ENCODE measurements around the gene HS6ST1. TPM values are rescaled to one million over a fixed set of nuclear protein-coding genes. Genes with fewer than 3 reads are reported as not detected.

Gene HS6ST1
- polyA plus RNA-seq, 10 donors, result 18.7 to 49.2 (median 25.1) TPM

- no peak for DNase-seq
These were observed 16.5 kb downstream of the HS6ST1 start for GRCh38 chr2:128302011-128302743.

- peak in 2 of 3 donors; percentile 44 to 88 for DNase-seq
These were observed 17.1 kb downstream of the HS6ST1 start for GRCh38 chr2:128301501-128301966.

GRCh38 chr2:128301021-128301420, 17.6 kb downstream of the HS6ST1 start:
- DNase-seq, result no peak

- DNase-seq, result no peak
These were observed 18.3 kb downstream of the HS6ST1 start for GRCh38 chr2:128300151-128301020.

GRCh38 chr2:128299628-128300027, 19.0 kb downstream of the HS6ST1 start:
- DNase-seq, result no peak

GRCh38 chr2:128298846-128299507, 19.7 kb downstream of the HS6ST1 start:
- DNase-seq, result no peak

- DNase-seq, result no peak
These were observed 20.4 kb downstream of the HS6ST1 start for GRCh38 chr2:128298286-128298685.

GRCh38 chr2:128293870-128294455, 24.7 kb downstream of the HS6ST1 start:
- DNase-seq, result no peak

GRCh38 chr2:128293426-128293755, 25.3 kb downstream of the HS6ST1 start:
- no peak for DNase-seq

- DNase-seq, result peak in 1 of 3 donors; percentile 48
These were observed 25.9 kb downstream of the HS6ST1 start for GRCh38 chr2:128292599-128293425.

- DNase-seq, result no peak
These were observed 26.6 kb downstream of the HS6ST1 start for GRCh38 chr2:128291844-128292598.

- no peak for DNase-seq
These were observed 27.4 kb downstream of the HS6ST1 start for GRCh38 chr2:128291161-128291843.

- DNase-seq, result no peak
These were observed 28.3 kb downstream of the HS6ST1 start for GRCh38 chr2:128290356-128290755.

- DNase-seq, result no peak
These were observed 29.2 kb downstream of the HS6ST1 start for GRCh38 chr2:128289439-128289838.

GRCh38 chr2:128288781-128289180, 29.9 kb downstream of the HS6ST1 start:
- DNase-seq, result no peak

GRCh38 chr2:128287780-128288735, 30.6 kb downstream of the HS6ST1 start:
- DNase-seq, result no peak

- DNase-seq, result no peak
These were observed 31.5 kb downstream of the HS6ST1 start for GRCh38 chr2:128286905-128287779.

Measured in muscle of back (tissue), 11 donors.